Fibroblast of lung (primary cell): Measurements from ENCODE around the gene KMT5C. TPM values are rescaled to one million over a fixed set of nuclear protein-coding genes. Genes with fewer than 3 reads are reported as not detected.

Experiments used
- DNase-seq, 2 donors: peaks; one replicate each; pipeline versions ENCODE4 v3.0.0 to v3.0.0-alpha.2; 2010; ENCODE audit warnings: low read depth in 2 of 2
- H2AFZ ChIP-seq: 2 replicates; pipeline ENCODE4 v1.5.1; 2012; ENCODE audit warnings: low read length, control low read depth, inconsistent platforms
- H3K27ac ChIP-seq: 2 replicates; pipeline ENCODE4 v1.5.1; 2011; ENCODE audit warnings: low read length, control low read depth; ENCODE audit not compliant: insufficient read depth
- H3K27me3 ChIP-seq: 2 replicates; pipeline ENCODE4 v1.5.1; 2011; ENCODE audit warnings: mild to moderate bottlenecking, low read length; ENCODE audit not compliant: control insufficient read depth, insufficient read depth
- H3K36me3 ChIP-seq: 2 replicates; pipeline ENCODE4 v1.5.1; 2011; ENCODE audit warnings: low read length; ENCODE audit not compliant: control insufficient read depth, insufficient read depth
- H3K4me1 ChIP-seq: 2 replicates; pipeline ENCODE4 v1.5.1; 2011; ENCODE audit warnings: low read length; ENCODE audit not compliant: control insufficient read depth, insufficient read depth; ENCODE audit errors: extremely low read depth
- H3K4me2 ChIP-seq: 2 replicates; pipeline ENCODE4 v1.5.1; 2011; ENCODE audit warnings: low read length, control low read depth; ENCODE audit not compliant: insufficient read depth; ENCODE audit errors: extremely low read depth
- H3K4me3 ChIP-seq, 4 experiments: fragments of 200-600 bp in 1 of 4; sonication (generic) in 1 of 4; replicated peaks in 1 of 4; 2 replicates each; pipeline ENCODE4 v1.5.1; 2011 to 2016; ENCODE audit warnings: low read length in 4 of 4, low read depth in 3 of 4, mild to moderate bottlenecking in 3 of 4, control low read depth in 2 of 4, inconsistent platforms in 1 of 4, mixed read lengths in 1 of 4; ENCODE audit not compliant: insufficient read depth in 1 of 4; ENCODE audit errors: control extremely low read depth in 1 of 4
- H3K79me2 ChIP-seq: 2 replicates; pipeline ENCODE4 v1.5.1; 2012; ENCODE audit warnings: mild to moderate bottlenecking, low read length, inconsistent platforms; ENCODE audit not compliant: control insufficient read depth, insufficient read depth
- H3K9ac ChIP-seq: 2 replicates; pipeline ENCODE4 v1.5.1; 2011; ENCODE audit warnings: mild to moderate bottlenecking, low read length, control low read depth; ENCODE audit not compliant: insufficient read depth
- H3K9me3 ChIP-seq: 2 replicates; pipeline ENCODE4 v1.5.1; 2012; ENCODE audit warnings: low read depth, low read length; ENCODE audit not compliant: control insufficient read depth, insufficient read depth
- H4K20me1 ChIP-seq: 2 replicates; pipeline ENCODE4 v1.5.1; 2011; ENCODE audit warnings: low read length; ENCODE audit not compliant: control insufficient read depth, insufficient read depth; ENCODE audit errors: extremely low read depth
- EZH2 ChIP-seq: IDR thresholded peaks from 2 replicates; pipeline ENCODE4 v1.5.1; 2012; ENCODE audit warnings: low read length, control low read depth, mild to moderate bottlenecking; ENCODE audit errors: missing control alignments
- polyA plus RNA-seq, 2 donors: library from polyadenylated mRNA; depleted of rRNA in 1 of 2; stranded (reverse) in 1 of 2; unstranded in 1 of 2; fragments of >200 nt; gene quantifications; 2 replicates each; pipeline ENCODE4 v1.2.1, GENCODE V29; 2011 to 2012; ENCODE audit warnings: missing spikeins in 1 of 2
- total RNA-seq: library from RNA; depleted of rRNA; stranded (reverse); fragments of >200 nt; gene quantifications from 2 replicates; pipeline ENCODE4 v1.2.1, GENCODE V29; 2014
- TF ChIP-seq, protein P1 (sequence below), 2 donors: IDR thresholded peaks in 1 of 2; conservative IDR thresholded peaks in 1 of 2; 1 replicate in 1 of 2; 2 replicates in 1 of 2; pipeline ENCODE4 v1.5.1; 2011 to 2012; ENCODE audit warnings: low read length in 2 of 2, control low read depth in 1 of 2, inconsistent platforms in 1 of 2, low read depth in 1 of 2, mild to moderate bottlenecking in 1 of 2

Gene KMT5C
- total and polyA plus RNA-seq, 2 donors (not counting 1 experiment from before 2014, with no cell fraction given), result 2.5 to 4.1 TPM

GRCh38 chr19:55382522-55383054 is 42.9 kb downstream of the KMT5C start:
- Histone ChIP-seq H3K4me1 (peaks cover 9% of the 10 kb centered on the region), H3K36me3 (peaks cover 6% of the 10 kb centered on the region), H3K9ac (no peak overlapping the region), H2AFZ (no peak overlapping the region), H3K27ac (no peak overlapping the region), H3K4me2 (no peak overlapping the region), H3K27me3 (no peaks in the 10 kb centered on the region), H3K79me2 (peaks cover 18% of the 10 kb centered on the region), H3K9me3 (no peaks in the 10 kb centered on the region), H4K20me1 (peaks cover under 1% of the 10 kb centered on the region), H3K4me3 (no peak overlapping the region)
- TF ChIP-seq EZH2, result no peak
- TF ChIP-seq, protein P1, sequence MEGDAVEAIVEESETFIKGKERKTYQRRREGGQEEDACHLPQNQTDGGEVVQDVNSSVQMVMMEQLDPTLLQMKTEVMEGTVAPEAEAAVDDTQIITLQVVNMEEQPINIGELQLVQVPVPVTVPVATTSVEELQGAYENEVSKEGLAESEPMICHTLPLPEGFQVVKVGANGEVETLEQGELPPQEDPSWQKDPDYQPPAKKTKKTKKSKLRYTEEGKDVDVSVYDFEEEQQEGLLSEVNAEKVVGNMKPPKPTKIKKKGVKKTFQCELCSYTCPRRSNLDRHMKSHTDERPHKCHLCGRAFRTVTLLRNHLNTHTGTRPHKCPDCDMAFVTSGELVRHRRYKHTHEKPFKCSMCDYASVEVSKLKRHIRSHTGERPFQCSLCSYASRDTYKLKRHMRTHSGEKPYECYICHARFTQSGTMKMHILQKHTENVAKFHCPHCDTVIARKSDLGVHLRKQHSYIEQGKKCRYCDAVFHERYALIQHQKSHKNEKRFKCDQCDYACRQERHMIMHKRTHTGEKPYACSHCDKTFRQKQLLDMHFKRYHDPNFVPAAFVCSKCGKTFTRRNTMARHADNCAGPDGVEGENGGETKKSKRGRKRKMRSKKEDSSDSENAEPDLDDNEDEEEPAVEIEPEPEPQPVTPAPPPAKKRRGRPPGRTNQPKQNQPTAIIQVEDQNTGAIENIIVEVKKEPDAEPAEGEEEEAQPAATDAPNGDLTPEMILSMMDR (conservative IDR thresholded peaks at IDR 0.05 in 1 of 2, IDR thresholded peaks at IDR 0.05 in 1 of 2; ENCODE audit: low read depth in 1 of 2, low read length in 2 of 2), result no peak
- DNase-seq, result no peak

DNA sequence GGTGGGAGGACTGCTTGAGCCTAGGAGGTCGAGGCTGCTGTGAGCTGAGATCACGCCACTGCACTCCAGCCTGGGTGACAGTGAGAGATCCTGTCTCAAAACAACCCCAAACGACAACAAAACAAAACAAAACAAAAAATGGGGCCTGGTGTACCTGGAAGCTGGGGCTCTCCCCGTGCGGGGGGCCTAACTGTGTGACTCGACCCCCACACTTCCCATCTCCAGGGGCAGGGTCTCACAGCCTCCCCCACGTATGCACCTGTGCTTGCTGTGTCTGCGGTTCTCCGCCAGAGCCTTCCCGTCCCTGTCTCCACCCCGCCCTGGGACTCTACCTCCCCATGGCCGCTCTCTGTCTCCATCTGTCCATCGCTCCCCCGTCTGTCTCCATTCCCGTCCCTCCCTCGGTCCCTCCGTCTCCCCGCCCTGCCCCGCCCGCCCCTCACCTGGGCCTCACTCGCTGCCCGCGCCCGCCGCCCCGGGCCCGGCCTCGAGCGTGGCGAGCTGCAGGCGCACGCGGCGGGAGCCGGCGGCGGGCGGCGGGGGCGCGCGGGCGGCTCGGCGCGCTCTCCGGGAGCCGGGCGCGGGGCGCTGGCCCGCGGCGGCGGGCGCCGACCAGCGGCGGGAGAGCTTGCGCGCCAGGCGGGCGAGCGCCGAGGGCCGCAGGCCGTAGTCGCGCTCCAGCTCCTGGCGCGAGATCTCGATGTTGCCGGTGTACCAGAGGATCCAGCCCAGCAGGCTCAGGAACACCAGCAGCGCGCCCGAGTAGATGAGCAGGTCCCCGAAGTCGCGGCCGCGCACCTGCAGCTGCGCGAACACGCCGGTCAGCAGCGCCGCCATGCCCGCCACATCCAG is 43.8 kb downstream of the KMT5C start:
- DNase-seq, result peak; percentile 69 to 71
- Histone ChIP-seq H3K9ac (peak overlapping the region; percentile 35), H3K4me3 (peak overlapping the region in 3 of 4 experiments; percentile 17 to 46 (median 25)), H3K4me2 (peak overlapping the region; percentile 66), H3K27ac (no peak overlapping the region), H3K4me1 (peaks cover 16% of the 10 kb centered on the region), H3K79me2 (peaks cover 28% of the 10 kb centered on the region), H3K27me3 (no peaks in the 10 kb centered on the region), H3K9me3 (no peaks in the 10 kb centered on the region), H3K36me3 (peaks cover 14% of the 10 kb centered on the region), H2AFZ (peak overlapping the region; percentile 78), H4K20me1 (peaks cover 3% of the 10 kb centered on the region)
- TF ChIP-seq, protein P1 (conservative IDR thresholded peaks at IDR 0.05 in 1 of 2, IDR thresholded peaks at IDR 0.05 in 1 of 2; ENCODE audit: low read depth in 1 of 2, low read length in 2 of 2), result no peak

GRCh38 chr19:55384131-55384919 is 44.6 kb downstream of the KMT5C start, which contains the start of gene TMEM238:
Gene TMEM238, minus strand, starts transcription at chr19:55384292. Its CDS starts 33 bp downstream, at chr19:55384259.
- no peak for DNase-seq
- peaks cover 22% of the 10 kb centered on the region for H3K36me3 ChIP-seq
- H3K79me2 ChIP-seq, result peaks cover 36% of the 10 kb centered on the region

More at GRCh38 chr19:55384131-55384919, 44.6 kb downstream of the KMT5C start, which contains the start of gene TMEM238:
- Histone ChIP-seq H3K9ac (peak within 1 kb of the TSS; percentile 35), H3K4me2 (peak within 1 kb of the TSS; percentile 73), H3K9me3 (no peaks in the 10 kb centered on the region), H2AFZ (peak within 1 kb of the TSS; percentile 78), H4K20me1 (peaks cover 3% of the 10 kb centered on the region), H3K27me3 (no peaks in the 10 kb centered on the region), H3K4me3 (peak within 1 kb of the TSS; percentile 20 to 98 (median 60)), H3K4me1 (peaks cover 18% of the 10 kb centered on the region), H3K27ac (peak within 1 kb of the TSS; percentile 87)
- TF ChIP-seq, protein P1 (conservative IDR thresholded peaks at IDR 0.05 in 1 of 2, IDR thresholded peaks at IDR 0.05 in 1 of 2; ENCODE audit: low read depth in 1 of 2, low read length in 2 of 2), result no peak
